GM15510 (cell line): ENCODE data around the gene KDM8.
A peak's percentile ranks its signal among the peaks of the same experiment; 100 is the strongest.

ENCODE experiments used
- POLR2A ChIP-seq: IDR thresholded peaks from 3 replicates; pipeline ENCODE4 v1.6.1; 2011; ENCODE audit warnings: borderline replicate concordance; ENCODE audit not compliant: insufficient read length; ENCODE audit errors: extremely low read depth

KDM8 gene

DNA sequence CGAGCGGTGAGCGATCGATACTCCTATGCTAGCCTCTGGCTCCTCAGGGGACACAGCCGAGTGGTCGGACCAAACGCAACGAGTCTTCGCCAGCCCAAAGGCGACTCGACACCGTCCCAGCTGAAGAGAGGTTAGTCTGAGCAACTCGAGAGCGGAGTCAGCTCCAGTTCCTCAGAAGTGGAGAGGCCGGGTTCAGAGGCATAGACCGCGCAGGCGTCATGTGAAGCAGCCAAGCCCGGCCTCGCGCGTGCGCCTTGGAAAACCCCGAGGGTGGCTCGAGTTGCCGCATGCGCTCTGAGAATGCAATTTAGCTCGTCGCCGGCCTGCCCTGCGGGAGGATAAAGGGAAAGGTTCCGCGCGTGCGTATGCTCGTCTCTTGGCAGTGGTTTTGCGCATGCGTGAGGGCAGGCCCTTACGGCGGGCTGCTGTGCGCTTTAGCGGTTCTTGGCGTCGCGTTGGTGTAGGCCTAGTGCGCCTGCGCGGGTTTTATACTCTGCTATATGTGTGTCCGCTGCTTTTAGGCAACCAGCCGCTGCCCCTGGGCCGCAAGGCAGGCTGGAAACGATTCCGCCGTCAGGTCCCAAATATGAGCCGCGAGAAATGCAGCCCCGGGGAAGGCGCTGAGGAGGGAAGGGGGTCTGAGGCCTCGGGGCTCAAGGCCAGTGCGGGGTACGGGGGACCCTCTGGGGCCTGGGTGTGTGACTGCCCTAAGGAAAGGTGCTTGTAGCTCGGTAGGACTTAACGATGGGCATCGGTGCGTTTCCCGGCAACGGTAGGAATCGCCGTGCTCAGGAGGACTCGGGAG lies at the start of gene KDM8:
KDM8 (plus strand) TSS at position 20 of the 805 bp plus-strand sequence. CDS start 6,598 bp downstream, outside the sequence.
- TF ChIP-seq POLR2A, result peak; percentile 90

DNA sequence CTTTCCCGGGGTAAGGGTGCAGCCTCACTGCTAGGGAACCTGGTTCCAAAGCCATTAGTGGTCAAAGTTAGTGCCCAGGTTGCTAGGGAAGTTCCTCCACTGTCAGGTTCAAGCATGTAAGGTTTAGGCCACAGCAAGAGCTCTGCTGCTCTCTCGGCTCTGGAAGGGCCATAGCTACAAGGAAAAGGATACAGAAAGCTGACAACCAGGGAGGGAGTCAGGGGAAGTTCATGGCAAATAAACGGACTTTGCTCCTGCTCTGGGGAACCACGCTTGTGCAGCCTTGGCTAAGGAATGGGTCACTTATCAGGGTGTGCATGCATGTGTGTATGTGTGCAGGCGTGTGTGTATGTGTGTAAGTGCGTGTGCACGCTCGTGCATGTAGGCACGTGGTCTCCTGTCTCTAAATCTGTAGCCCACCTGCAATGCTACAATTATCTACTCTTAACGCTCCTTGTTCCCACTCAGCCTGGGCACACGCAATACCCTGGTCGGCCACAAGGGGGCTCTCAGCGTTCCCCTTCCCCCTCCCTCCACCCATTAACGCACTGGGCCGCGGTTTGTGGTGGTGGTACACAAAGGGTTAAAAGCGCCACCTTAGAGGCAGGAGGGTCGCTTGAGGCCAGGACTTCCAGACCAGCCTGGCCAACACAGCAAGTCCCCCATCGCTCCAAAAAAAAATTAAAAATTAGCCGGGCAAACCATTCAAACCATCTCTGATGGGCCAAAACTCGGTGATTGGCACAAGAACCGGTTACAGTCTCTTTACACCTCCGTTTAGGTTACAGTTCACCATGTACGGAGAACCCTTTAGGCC lies 48.4 kb upstream of the KDM8 start:
- no peak for TF ChIP-seq POLR2A

DNA sequence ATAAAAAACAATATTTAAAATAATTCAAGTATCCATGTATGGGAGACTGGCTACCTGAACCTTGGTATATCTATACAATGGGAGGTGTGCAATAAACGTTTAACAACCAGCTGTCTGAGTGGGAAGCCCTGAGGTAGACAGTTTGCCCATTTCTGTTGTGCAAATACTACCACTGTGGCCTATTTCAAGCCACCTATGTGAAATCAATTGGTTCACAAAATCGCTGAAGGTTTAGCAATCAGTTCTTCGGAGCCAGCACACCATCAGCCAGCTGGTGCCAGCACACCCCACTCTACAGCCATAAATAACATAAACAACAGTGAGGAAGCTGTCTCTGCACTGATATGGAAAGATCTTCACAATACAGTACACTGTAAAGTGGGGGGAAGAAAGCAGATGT lies 46.7 kb upstream of the KDM8 start:
- TF ChIP-seq POLR2A, result no peak

DNA sequence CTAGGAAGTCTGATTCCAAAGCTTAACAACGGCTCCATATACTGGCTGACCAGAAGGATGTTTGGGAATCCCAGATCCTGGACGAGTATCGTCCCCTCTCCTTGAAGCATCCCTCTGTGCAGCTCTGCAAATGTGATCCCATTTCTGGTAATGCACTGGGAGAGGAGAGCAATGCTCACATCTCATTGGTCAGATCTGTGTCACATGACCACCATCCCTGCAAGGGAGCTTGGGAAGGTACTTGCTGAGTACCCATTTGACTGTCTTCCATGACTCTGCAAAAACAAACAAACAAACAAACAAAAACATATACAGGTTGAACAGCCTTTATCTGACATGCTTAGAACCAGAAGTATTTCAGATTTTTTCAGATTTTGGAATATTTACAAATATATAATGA lies 41.9 kb upstream of the KDM8 start:
- TF ChIP-seq POLR2A, result no peak

DNA sequence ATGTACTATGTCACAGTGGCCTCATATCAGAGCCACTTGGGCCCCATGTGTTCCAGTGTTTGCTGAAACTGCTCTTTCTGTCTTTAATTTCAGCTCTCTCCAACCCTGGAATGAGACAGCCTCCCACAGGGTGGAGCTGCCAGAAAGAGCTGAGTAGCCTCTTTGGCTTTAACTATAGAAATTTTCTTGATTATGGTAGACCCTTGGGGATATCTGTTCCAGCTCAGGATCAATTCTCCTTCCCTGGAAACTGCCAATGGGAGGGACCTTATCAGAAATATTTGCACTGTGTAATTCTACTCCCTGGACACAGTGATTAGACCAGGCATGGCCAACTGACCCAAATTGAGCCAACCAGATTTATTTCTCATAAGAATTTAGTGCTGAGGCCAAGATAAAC lies 39.0 kb upstream of the KDM8 start:
- no peak for TF ChIP-seq POLR2A

DNA sequence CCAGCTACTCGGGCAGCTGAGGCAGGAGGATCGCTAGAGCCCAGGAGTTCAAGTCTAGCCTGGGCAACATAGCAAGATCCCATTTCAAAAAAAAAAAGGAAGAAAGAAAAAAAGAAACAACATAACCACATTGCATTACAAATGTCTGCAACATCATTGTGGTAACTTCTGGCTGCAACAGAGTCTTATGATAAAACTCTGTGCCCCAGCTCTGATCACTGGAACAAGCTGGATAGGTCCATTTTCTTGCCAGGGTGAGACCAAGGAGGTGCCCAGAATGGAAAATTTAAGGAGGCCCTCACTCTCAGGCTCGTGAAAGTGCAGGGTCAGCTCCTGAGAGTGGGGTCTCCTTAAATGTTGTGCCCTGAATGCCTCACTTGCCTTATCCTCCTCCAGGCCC lies 37.8 kb upstream of the KDM8 start:
- TF ChIP-seq POLR2A, result no peak

DNA sequence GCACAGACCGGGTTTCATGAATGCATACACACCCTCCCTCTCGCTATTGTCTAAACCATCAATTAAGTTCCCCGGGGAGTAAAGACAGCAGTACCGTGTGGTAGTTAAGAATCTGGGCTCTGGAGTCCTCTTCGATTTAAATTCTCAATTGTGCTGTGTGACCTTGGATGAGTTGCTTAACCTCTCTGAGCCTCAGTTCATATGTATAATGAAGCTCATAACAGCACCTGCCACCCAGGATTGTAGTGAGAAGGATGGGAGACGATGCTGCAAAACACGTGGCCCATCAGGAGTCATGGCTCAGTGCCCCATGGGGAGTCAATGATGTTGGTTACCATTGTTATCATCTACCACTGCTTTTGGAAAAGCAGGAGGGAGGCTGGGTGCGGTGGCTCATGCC lies 34.5 kb upstream of the KDM8 start:
- TF ChIP-seq POLR2A, result no peak

DNA sequence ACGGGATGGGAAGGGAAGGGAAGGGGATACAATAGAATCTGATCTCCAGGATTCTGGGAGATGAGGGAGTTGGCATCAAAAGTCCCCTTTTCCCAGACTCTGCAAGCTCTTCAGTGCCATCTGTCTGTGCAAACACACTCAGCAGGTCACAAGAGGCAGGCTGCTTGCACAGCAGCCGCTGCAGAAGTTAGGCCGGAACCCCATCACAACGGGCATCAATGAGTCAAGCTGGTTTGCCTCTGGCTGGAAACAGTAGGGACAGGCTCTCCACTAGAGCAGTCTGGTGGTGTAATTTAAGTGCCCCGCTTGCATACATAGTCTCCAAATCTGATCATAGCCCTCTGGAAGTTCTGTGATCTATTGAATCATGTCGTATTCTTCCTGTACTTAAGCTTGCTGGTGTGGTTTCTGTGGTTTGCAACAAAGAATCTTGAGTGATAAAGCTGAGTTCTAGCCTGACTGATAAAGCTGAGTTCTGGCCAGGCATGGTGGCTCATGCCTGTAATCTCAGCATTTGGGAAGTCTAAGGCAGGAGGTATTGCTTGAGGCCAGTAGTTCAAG lies 33.7 kb upstream of the KDM8 start:
- TF ChIP-seq POLR2A, result no peak

DNA sequence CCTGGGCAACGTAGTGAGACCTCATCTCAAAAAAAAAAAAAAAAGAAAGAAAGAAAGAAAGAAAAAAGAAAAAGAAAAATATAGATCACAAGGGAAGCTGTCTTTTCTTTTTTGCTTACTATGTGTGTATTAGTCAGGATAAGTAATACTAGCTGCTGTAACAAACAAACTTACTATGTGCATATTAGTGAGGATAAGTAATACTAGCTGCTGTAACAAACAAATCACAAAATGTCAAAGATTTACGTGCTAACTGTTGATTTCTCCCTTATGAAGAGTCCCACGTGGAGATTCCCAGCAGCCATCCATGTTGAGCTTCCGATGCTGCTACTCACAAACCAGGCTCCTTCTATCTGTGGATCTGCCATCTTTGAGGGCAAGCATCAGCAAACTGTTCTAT lies 31.7 kb upstream of the KDM8 start:
- no peak for TF ChIP-seq POLR2A

DNA sequence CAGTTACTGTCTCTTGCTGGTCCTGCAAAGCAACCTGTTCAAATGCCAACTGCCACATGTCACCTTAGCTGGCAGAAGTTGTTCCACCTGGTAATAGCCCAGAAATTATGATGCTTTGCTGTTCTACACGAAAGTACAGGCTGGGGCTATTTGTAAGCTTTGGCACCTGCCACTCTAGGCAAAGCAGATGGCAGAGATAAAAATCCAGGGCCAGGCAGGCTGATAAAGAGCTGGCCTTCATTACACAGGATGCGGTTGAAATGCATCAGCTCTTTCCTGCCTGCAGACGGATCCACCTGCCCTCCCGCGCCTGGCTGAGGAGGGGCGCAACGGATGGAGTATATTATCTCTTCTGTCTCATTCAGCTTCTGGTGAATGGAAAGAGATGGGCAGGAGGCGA lies 29.3 kb upstream of the KDM8 start:
- TF ChIP-seq POLR2A, result no peak

DNA sequence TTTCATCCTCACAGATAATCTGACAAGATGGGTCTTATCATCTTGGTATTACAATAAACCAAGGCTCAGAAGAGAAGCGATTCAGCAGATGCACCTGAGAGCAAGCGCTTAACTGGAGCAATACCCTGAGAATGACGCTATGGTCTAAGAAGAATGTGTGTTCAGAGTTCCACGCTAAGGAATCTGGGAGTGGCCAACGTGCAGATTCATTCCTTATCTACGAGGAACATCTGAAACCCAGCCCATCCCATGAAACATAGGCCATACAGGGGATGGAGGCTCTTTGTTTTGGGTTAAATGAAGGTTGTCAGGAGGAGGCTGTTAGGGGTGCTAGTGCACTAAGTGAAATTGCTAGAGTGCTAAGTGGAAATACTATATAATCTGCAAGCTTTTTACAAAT lies 28.5 kb upstream of the KDM8 start:
- no peak for TF ChIP-seq POLR2A

DNA sequence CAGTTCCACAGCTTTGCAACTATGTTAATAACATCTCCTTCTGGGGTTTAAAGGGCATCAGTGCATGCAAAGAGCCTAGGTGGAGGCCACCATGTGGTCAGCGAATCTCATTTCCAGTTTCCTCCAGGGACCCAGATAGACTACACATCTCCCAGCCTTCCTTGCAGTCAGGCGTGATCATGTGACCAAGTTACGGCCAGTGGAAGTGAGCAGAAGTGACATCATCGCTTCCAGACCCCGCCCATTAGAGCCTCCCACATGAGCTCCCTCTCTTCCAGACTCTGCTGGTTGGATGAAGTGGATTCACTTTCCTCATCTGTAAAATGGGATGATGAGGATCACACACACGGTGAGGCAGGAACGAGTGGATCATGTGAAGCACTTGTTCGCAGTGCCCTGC lies 27.4 kb upstream of the KDM8 start:
- no peak for TF ChIP-seq POLR2A

DNA sequence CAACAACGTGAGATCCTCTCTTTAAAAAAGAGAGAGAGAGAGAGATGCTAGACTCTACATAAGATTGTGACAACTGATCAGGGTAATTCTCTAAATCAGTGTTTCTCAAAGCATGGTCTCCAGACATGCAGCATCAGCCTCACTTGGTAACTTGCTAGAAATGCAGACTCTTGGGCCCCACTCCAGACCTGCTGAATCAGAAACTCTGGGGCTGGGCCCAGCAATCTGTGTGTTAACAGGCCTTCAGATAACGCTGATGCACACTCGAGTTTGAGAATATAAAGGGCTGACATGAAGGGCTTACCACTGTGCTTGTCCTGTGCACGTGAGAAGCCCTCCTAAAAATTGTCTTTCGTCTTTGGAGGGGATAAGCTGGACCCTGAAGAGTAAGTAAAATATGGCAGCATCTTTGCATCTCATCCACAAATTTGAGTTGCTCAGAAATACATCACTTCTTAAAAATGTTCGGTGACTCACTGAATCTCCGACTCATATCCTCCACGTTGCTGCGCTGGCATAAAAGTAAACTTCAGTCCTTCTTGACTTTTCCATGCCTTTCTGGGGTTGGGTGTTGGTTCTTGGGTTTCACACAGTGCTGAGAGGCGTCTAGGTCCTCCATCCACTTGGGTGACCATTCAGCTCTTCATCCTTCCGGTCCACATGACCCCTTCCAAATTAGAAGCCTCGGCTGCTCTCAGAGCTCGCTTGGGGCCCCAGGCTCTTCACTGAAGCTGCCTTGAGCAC lies 26.1 kb upstream of the KDM8 start:
- no peak for TF ChIP-seq POLR2A

DNA sequence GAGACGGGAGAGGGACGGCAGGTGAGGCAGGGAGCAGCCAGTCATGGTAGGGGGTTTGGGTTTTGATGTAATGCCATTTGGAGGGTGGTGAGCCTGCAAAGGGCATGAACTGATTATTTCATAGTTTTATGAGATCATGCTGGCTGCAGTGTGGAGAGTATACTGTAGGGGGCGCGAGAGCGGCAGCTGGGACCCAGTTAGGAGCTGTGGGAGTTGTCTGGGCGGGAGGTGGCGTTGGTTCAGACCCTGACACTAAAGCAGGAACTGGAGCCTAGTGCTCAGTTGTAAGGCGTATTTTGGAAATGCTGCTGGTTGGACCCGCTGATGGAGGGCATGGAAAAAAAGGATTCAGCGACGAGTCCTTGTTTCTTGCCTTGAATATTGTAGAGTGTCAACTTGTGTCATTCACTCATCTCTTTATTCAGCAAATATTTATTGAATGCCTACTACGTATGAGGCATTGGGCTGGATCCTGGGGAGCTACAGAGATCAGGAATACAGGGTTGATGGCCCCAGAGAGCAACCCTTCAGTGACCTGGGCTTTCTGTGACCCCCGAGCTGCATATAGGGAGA lies 23.7 kb upstream of the KDM8 start:
- TF ChIP-seq POLR2A, result no peak

DNA sequence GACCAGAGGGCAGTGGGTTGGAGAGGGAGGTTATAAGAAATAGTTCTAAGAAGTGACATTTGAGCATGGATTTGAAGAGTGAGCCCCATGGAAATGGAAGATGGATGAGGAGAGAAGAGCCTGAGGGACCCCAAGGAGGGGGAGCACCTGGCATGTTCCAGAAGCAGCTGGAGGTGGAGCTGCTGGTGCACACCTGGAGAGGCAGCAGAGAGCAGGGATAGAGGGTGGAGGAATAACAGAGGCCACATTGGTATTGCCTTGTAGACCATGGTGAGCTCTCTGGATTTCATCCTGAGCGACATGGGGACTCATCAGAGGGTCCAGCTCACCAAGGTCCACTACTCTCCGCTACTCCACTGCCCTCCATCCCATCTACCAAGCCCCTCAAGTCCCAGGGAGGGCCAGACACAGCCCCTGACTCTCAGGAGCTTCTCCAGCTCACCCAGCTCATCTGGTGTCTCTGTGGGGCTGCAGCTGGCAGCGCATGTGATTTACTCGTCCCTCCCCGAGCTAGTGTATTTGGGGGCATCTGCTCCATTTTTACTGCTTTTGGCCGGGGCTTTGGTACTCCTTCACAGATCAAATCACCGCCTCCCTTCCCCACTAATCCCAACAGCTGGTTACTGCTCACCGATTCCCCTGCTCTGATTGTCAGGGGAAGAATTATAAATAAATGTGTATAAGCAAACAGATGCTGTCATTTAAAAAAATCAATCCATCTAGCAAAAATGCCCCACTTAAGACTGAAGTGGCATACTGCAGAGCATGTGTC lies 22.1 kb upstream of the KDM8 start:
- TF ChIP-seq POLR2A, result no peak

DNA sequence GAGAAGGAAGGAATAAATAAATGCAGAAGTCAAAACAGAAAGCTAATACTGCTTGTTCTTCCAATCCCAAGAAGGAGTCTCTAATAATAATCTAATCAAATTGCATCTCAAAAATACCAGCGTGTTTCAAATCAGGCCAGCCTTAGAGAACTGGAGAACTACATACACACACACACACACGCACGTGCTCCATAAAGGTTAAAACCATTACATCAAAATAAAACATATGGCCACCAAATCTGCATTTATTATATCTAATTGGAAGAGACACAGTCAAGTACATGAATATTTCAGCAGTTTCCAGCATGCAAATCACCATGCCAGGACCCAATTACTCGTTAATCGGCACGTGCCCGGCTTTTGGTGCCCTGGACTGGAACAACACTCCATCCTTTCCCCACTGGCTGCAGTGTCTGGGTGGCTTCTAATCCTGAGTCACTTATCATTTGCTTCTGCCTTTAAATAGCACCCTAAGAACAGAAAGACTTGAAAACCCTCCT lies 20.4 kb upstream of the KDM8 start:
- TF ChIP-seq POLR2A, result no peak
